Esophagus squamous epithelium (tissue), 4 donors: Measurements from ENCODE around the gene SMYD3.

Experiments
- CTCF ChIP-seq, 6 experiments: fragments of 450-650 bp in 4 of 6; fragments of 200-600 bp in 2 of 6; sonication (generic) in 2 of 6; IDR thresholded peaks; one replicate each; pipeline ENCODE4 v1.5.1; 2016 to 2019; ENCODE audit warnings: antibody characterized with exemption in 6 of 6, mild to moderate bottlenecking in 4 of 6, moderate library complexity in 4 of 6
- POLR2A ChIP-seq, 4 donors: fragments of 450-650 bp; IDR thresholded peaks; one replicate each; pipeline ENCODE4 v1.6.1; 2017; ENCODE audit warnings: antibody characterized with exemption in 4 of 4, mild to moderate bottlenecking in 4 of 4, moderate library complexity in 3 of 4

- TF ChIP-seq CTCF (IDR thresholded peaks at IDR 0.05) (no peak), POLR2A (IDR thresholded peaks at IDR 0.05) (no peak)
Observed at GRCh38 chr1:246146804-246147523, 360.1 kb downstream of the SMYD3 start.
